SK-N-SH treated with all-trans-retinoic acid at 6 μM for 48 hours (cell line): ENCODE measurements around the gene SEBOX.

ENCODE experiments used
- ATAC-seq: fragments of 200-7000 bp; cut with Tn5 transposase; 3 replicates; pipeline ENCODE4 v1.9.1; 2020; ENCODE audit warnings: mild to moderate bottlenecking, moderate library complexity
- ARNTL ChIP-seq: fragments of 450-650 bp; formaldehyde crosslinking; IDR thresholded peaks from 2 replicates; pipeline ENCODE4 v1.5.0; 2020; ENCODE audit warnings: low read depth, mild to moderate bottlenecking, moderate library complexity, borderline replicate concordance
- BACH2 ChIP-seq: fragments of 250-450 bp; sonication (Bioruptor Pico); IDR thresholded peaks from 2 replicates; pipeline ENCODE4 v1.9.0; 2021; ENCODE audit warnings: mild to moderate bottlenecking, borderline replicate concordance
- CSDC2 ChIP-seq: fragments of 250-450 bp; sonication (Bioruptor Pico); IDR thresholded peaks from 2 replicates; pipeline ENCODE4 v1.5.0; 2020; ENCODE audit warnings: mild to moderate bottlenecking, moderate library complexity
- ESRRG ChIP-seq: fragments of 250-450 bp; sonication (Bioruptor Pico); IDR thresholded peaks from 2 replicates; pipeline ENCODE4 v1.6.1; 2021; ENCODE audit warnings: mild to moderate bottlenecking
- GLIS3 ChIP-seq: fragments of 250-450 bp; sonication (Bioruptor Pico); IDR thresholded peaks from 2 replicates; pipeline ENCODE4 v1.5.0; 2020; ENCODE audit warnings: mild to moderate bottlenecking, moderate library complexity
- ISL1 ChIP-seq: fragments of 250-450 bp; sonication (Bioruptor Pico); IDR thresholded peaks from 2 replicates; pipeline ENCODE4 v2.1.2; 2022; ENCODE audit warnings: mild to moderate bottlenecking, moderate library complexity
- OSR1 ChIP-seq: fragments of 250-450 bp; sonication (Bioruptor Pico); IDR thresholded peaks from 2 replicates; pipeline ENCODE4 v1.8.0; 2022; ENCODE audit warnings: moderate library complexity, mild to moderate bottlenecking, inconsistent platforms
- PPARA ChIP-seq: fragments of 250-450 bp; sonication (Bioruptor Pico); IDR thresholded peaks from 2 replicates; pipeline ENCODE4 v1.5.0; 2020; ENCODE audit warnings: mild to moderate bottlenecking, borderline replicate concordance
- RARB ChIP-seq: fragments of 250-450 bp; sonication (Bioruptor Pico); IDR thresholded peaks from 2 replicates; pipeline ENCODE4 v1.8.0; 2021; ENCODE audit warnings: mild to moderate bottlenecking, moderate library complexity
- TCF4 ChIP-seq: fragments of 250-450 bp; sonication (Bioruptor Pico); IDR thresholded peaks from 2 replicates; pipeline ENCODE4 v1.8.0; 2021; ENCODE audit warnings: mild to moderate bottlenecking, moderate library complexity, borderline replicate concordance
- TOX ChIP-seq: fragments of 250-450 bp; sonication (Bioruptor Pico); IDR thresholded peaks from 2 replicates; pipeline ENCODE4 v1.8.0; 2021; ENCODE audit warnings: mild to moderate bottlenecking, moderate library complexity, borderline replicate concordance
- ZC3H10 ChIP-seq: fragments of 250-450 bp; sonication (Bioruptor Pico); IDR thresholded peaks from 2 replicates; pipeline ENCODE4 v1.5.1; 2021; ENCODE audit warnings: mild to moderate bottlenecking, moderate library complexity
- ZFP3 ChIP-seq: fragments of 250-450 bp; sonication (Bioruptor Pico); IDR thresholded peaks from 2 replicates; pipeline ENCODE4 v1.5.0; 2020; ENCODE audit warnings: mild to moderate bottlenecking, moderate library complexity
- ZFP30 ChIP-seq: fragments of 450-650 bp; formaldehyde crosslinking; IDR thresholded peaks from 2 replicates; pipeline ENCODE4 v1.5.0; 2022; ENCODE audit warnings: mild to moderate bottlenecking, moderate library complexity
- ZNF565 ChIP-seq: fragments of 450-650 bp; formaldehyde crosslinking; conservative IDR thresholded peaks from 2 replicates; pipeline ENCODE4 v1.5.0; 2020; ENCODE audit warnings: low read depth, mild to moderate bottlenecking, moderate library complexity
- ZNF70 ChIP-seq: fragments of 450-650 bp; formaldehyde crosslinking; IDR thresholded peaks from 2 replicates; pipeline ENCODE4 v1.5.0; 2020; ENCODE audit warnings: mild to moderate bottlenecking, moderate library complexity
- ZNF8 ChIP-seq: fragments of 450-650 bp; formaldehyde crosslinking; IDR thresholded peaks from 2 replicates; pipeline ENCODE4 v1.5.0; 2020; ENCODE audit warnings: mild to moderate bottlenecking, moderate library complexity
- TF ChIP-seq, protein P1 (sequence below): fragments of 250-450 bp; sonication (Bioruptor Pico); IDR thresholded peaks from 2 replicates; pipeline ENCODE4 v1.8.0; 2021; ENCODE audit warnings: low read depth, mild to moderate bottlenecking, moderate library complexity, borderline replicate concordance
- TF ChIP-seq, protein P2 (sequence below): fragments of 250-450 bp; sonication (Bioruptor Pico); IDR thresholded peaks from 2 replicates; pipeline ENCODE4 v1.5.1; 2020; ENCODE audit warnings: low read depth, mild to moderate bottlenecking, moderate library complexity
- TF ChIP-seq, protein P3 (sequence below): fragments of 250-450 bp; sonication (Bioruptor Pico); IDR thresholded peaks from 2 replicates; pipeline ENCODE4 v1.5.1; 2021; ENCODE audit warnings: mild to moderate bottlenecking, moderate library complexity
- TF ChIP-seq, protein P4 (sequence below): fragments of 250-450 bp; sonication (Bioruptor Pico); IDR thresholded peaks from 2 replicates; pipeline ENCODE4 v1.5.0; 2020; ENCODE audit warnings: mild to moderate bottlenecking, moderate library complexity

Gene SEBOX

DNA sequence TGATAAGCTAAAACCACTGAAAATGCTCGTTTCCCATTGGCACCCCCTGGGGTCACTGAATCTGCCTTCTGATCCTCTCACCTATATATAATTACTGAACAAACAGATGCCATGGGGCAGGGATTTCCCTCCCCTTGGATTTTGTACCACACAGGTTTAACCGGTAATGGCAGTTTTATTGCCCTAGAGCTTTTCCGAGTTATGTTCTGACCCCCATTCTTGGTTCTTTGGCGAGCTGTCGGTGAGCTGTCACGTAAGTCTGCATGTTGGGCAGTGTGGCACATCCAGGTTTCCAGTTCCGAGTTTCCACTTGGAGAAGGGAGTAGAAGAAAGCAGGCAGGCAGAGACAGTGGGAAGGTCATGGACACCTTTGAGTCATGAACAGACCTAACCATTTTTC, 38.9 kb downstream of the SEBOX start:
- TF ChIP-seq, protein P1, sequence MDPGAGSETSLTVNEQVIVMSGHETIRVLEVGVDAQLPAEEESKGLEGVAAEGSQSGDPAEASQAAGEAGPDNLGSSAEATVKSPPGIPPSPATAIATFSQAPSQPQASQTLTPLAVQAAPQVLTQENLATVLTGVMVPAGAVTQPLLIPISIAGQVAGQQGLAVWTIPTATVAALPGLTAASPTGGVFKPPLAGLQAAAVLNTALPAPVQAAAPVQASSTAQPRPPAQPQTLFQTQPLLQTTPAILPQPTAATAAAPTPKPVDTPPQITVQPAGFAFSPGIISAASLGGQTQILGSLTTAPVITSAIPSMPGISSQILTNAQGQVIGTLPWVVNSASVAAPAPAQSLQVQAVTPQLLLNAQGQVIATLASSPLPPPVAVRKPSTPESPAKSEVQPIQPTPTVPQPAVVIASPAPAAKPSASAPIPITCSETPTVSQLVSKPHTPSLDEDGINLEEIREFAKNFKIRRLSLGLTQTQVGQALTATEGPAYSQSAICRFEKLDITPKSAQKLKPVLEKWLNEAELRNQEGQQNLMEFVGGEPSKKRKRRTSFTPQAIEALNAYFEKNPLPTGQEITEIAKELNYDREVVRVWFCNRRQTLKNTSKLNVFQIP = no peak
- TF ChIP-seq ZFP3 (CRISPR knock-in tag) (no peak), PPARA (CRISPR knock-in tag) (no peak), ESRRG (CRISPR knock-in tag) (no peak), ZNF70 (CRISPR knock-in tag) (no peak), ZNF565 (CRISPR knock-in tag) (no peak), OSR1 (CRISPR knock-in tag) (no peak), CSDC2 (CRISPR knock-in tag) (no peak), GLIS3 (CRISPR knock-in tag) (no peak), TCF4 (no peak), TOX (CRISPR knock-in tag) (no peak), ZNF8 (CRISPR knock-in tag) (no peak), ISL1 (no peak), ZC3H10 (CRISPR knock-in tag) (no peak), ARNTL (CRISPR knock-in tag) (no peak), ZFP30 (CRISPR knock-in tag) (no peak), RARB (CRISPR knock-in tag) (no peak), BACH2 (CRISPR knock-in tag) (no peak)
- TF ChIP-seq, protein P2, sequence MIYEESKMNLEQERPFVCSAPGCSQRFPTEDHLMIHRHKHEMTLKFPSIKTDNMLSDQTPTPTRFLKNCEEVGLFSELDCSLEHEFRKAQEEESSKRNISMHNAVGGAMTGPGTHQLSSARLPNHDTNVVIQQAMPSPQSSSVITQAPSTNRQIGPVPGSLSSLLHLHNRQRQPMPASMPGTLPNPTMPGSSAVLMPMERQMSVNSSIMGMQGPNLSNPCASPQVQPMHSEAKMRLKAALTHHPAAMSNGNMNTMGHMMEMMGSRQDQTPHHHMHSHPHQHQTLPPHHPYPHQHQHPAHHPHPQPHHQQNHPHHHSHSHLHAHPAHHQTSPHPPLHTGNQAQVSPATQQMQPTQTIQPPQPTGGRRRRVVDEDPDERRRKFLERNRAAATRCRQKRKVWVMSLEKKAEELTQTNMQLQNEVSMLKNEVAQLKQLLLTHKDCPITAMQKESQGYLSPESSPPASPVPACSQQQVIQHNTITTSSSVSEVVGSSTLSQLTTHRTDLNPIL (CRISPR knock-in tag) = no peak
- TF ChIP-seq, protein P3, sequence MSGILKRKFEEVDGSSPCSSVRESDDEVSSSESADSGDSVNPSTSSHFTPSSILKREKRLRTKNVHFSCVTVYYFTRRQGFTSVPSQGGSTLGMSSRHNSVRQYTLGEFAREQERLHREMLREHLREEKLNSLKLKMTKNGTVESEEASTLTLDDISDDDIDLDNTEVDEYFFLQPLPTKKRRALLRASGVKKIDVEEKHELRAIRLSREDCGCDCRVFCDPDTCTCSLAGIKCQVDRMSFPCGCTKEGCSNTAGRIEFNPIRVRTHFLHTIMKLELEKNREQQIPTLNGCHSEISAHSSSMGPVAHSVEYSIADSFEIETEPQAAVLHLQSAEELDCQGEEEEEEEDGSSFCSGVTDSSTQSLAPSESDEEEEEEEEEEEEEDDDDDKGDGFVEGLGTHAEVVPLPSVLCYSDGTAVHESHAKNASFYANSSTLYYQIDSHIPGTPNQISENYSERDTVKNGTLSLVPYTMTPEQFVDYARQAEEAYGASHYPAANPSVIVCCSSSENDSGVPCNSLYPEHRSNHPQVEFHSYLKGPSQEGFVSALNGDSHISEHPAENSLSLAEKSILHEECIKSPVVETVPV (CRISPR knock-in tag) = no peak
- ATAC-seq = no peak

DNA sequence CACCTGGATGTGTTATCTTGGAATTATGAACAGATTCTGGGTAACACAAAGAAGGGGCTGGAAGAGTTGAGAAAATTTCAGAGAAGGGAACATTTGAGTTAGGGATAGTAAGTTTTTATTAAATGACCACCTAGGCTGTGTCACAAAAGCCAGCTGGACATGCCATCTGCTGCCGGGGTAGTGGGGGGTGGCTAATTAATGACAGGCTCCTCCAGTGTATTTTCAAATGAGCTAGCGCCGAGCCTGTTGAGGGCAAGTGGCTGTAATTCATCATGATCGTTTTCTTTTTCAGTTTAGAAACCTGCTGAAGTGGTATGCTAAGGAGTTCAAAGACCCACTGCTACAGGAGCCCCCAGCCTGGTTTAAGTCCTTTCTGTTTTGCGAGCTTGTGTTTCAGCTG, 39.8 kb downstream of the SEBOX start:
- no peak for TF ChIP-seq RARB (CRISPR knock-in tag)
- no peak for TF ChIP-seq ESRRG (CRISPR knock-in tag)
- no peak for TF ChIP-seq BACH2 (CRISPR knock-in tag)
- no peak for TF ChIP-seq CSDC2 (CRISPR knock-in tag)
- no peak for TF ChIP-seq ZC3H10 (CRISPR knock-in tag)
- TF ChIP-seq, protein P4, sequence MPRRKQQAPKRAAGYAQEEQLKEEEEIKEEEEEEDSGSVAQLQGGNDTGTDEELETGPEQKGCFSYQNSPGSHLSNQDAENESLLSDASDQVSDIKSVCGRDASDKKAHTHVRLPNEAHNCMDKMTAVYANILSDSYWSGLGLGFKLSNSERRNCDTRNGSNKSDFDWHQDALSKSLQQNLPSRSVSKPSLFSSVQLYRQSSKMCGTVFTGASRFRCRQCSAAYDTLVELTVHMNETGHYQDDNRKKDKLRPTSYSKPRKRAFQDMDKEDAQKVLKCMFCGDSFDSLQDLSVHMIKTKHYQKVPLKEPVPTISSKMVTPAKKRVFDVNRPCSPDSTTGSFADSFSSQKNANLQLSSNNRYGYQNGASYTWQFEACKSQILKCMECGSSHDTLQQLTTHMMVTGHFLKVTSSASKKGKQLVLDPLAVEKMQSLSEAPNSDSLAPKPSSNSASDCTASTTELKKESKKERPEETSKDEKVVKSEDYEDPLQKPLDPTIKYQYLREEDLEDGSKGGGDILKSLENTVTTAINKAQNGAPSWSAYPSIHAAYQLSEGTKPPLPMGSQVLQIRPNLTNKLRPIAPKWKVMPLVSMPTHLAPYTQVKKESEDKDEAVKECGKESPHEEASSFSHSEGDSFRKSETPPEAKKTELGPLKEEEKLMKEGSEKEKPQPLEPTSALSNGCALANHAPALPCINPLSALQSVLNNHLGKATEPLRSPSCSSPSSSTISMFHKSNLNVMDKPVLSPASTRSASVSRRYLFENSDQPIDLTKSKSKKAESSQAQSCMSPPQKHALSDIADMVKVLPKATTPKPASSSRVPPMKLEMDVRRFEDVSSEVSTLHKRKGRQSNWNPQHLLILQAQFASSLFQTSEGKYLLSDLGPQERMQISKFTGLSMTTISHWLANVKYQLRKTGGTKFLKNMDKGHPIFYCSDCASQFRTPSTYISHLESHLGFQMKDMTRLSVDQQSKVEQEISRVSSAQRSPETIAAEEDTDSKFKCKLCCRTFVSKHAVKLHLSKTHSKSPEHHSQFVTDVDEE = no peak
- TF ChIP-seq TCF4 = no peak
- no peak for TF ChIP-seq GLIS3 (CRISPR knock-in tag)
- TF ChIP-seq, protein P3 (CRISPR knock-in tag) = no peak
- TF ChIP-seq, protein P1 = no peak
- TF ChIP-seq PPARA (CRISPR knock-in tag) = no peak
- no peak for TF ChIP-seq ZFP3 (CRISPR knock-in tag)
- no peak for TF ChIP-seq ARNTL (CRISPR knock-in tag)
- TF ChIP-seq, all 23 proteins: peak for 0
- ATAC-seq = no peak
